Tibial nerve (tissue), 4 donors: ENCODE data around the gene CSNK1G3. TPM values are rescaled to one million over a fixed set of nuclear protein-coding genes. Genes with fewer than 3 reads are reported as not detected.

ENCODE experiments used
- DNase-seq, 2 donors: peaks; one replicate each; pipeline ENCODE4 v3.0.0-alpha.2; 2019; ENCODE audit warnings: low spot score in 2 of 2
- H3K27ac ChIP-seq, 4 donors: fragments of 200-600 bp; sonication (generic) in 3 of 4; one replicate each; pipeline ENCODE4 v1.5.1; 2017 to 2019; ENCODE audit warnings: mild to moderate bottlenecking in 1 of 4
- H3K27me3 ChIP-seq, 2 donors: fragments of 200-600 bp; sonication (generic) in 1 of 2; one replicate each; pipeline versions ENCODE4 v1.5.1 to v1.6.0; 2017 to 2019
- H3K36me3 ChIP-seq, 3 donors: fragments of 200-600 bp; sonication (generic); one replicate each; pipeline ENCODE4 v1.5.1; 2018 to 2019
- H3K4me1 ChIP-seq, 4 donors: fragments of 200-600 bp; sonication (generic) in 3 of 4; one replicate each; pipeline ENCODE4 v1.5.1; 2017 to 2019
- H3K4me3 ChIP-seq, 4 donors: fragments of 200-600 bp; sonication (generic) in 3 of 4; one replicate each; pipeline ENCODE4 v1.5.1; 2017 to 2019; ENCODE audit warnings: mild to moderate bottlenecking in 1 of 4, moderate library complexity in 1 of 4
- H3K9me3 ChIP-seq, 4 donors: fragments of 200-600 bp; sonication (generic) in 3 of 4; one replicate each; pipeline ENCODE4 v1.5.1; 2017 to 2019
- CTCF ChIP-seq, 5 experiments: fragments of 200-600 bp in 3 of 5; fragments of 450-650 bp in 2 of 5; sonication (generic) in 3 of 5; IDR thresholded peaks; one replicate each; pipeline ENCODE4 v1.5.1; 2016 to 2019; ENCODE audit warnings: antibody characterized with exemption in 5 of 5, mild to moderate bottlenecking in 3 of 5, moderate library complexity in 2 of 5
- EP300 ChIP-seq, 2 donors: sonication (generic); formaldehyde crosslinking; IDR thresholded peaks; one replicate each; pipeline ENCODE4 v1.6.1; 2017; ENCODE audit warnings: antibody characterized with exemption in 2 of 2, mild to moderate bottlenecking in 1 of 2
- POLR2A ChIP-seq, 2 donors: fragments of 450-650 bp; IDR thresholded peaks; one replicate each; pipeline ENCODE4 v1.6.1; 2017; ENCODE audit warnings: antibody characterized with exemption in 2 of 2, mild to moderate bottlenecking in 2 of 2, moderate library complexity in 2 of 2
- WGBS, 2 donors: methylation state at CpG; one replicate each; pipeline ENCODE4 v1.1.5; 2018; 5-methylcytosine and 5-hydroxymethylcytosine counted together
- total RNA-seq, 4 donors: library from RNA; depleted of rRNA; stranded (reverse); fragments of >200 nt; gene quantifications; one replicate each; pipeline ENCODE4 v1.1.0, GENCODE V29; 2016

CSNK1G3 gene
- total RNA-seq, 4 donors from 2014 or later, result 34.5 to 48.1 (median 39.5) TPM

GRCh38 chr5:123578390-123578789 is 66.4 kb downstream of the CSNK1G3 start:
- TF ChIP-seq CTCF (IDR thresholded peaks at IDR 0.05) (no peak), EP300 (IDR thresholded peaks at IDR 0.05) (no peak), POLR2A (IDR thresholded peaks at IDR 0.05) (no peak)
- DNase-seq, result no peak
- no peak overlapping the region for H3K27ac ChIP-seq

GRCh38 chr5:123579410-123579809 is 67.4 kb downstream of the CSNK1G3 start:
- Histone ChIP-seq H3K36me3 (peaks cover 0 to 44% (median 0%) of the 10 kb centered on the region in 3 donors), H3K4me3 (no peak overlapping the region), H3K27ac (peak overlapping the region in 1 of 4 donors; percentile 41), H3K4me1 (no peaks in the 10 kb centered on the region), H3K9me3 (no peaks in the 10 kb centered on the region), H3K27me3 (no peaks in the 10 kb centered on the region)
- 85 to 96% methylated on average over 3 of the region's 3 CpGs for WGBS, 2 donors
- no peak for DNase-seq
- no peak for TF ChIP-seq CTCF (IDR thresholded peaks at IDR 0.05)
- no peak for TF ChIP-seq POLR2A (IDR thresholded peaks at IDR 0.05)
- TF ChIP-seq EP300 (IDR thresholded peaks at IDR 0.05), result no peak

More at GRCh38 chr5:123578390-123578789, 66.4 kb downstream of the CSNK1G3 start:
- Histone ChIP-seq H3K4me1 (no peaks in the 10 kb centered on the region), H3K36me3 (peaks cover 0 to 45% (median 0%) of the 10 kb centered on the region in 3 donors), H3K9me3 (no peaks in the 10 kb centered on the region), H3K27me3 (no peaks in the 10 kb centered on the region), H3K4me3 (no peak overlapping the region)

- H3K36me3 ChIP-seq, result peaks cover 0 to 21% (median 0%) of the 10 kb centered on the region in 3 donors
- no peak overlapping the region for H3K27ac ChIP-seq
- H3K4me3 ChIP-seq, result no peak overlapping the region
- DNase-seq, result no peak
- no peak for TF ChIP-seq CTCF (IDR thresholded peaks at IDR 0.05)
- no peak for TF ChIP-seq POLR2A (IDR thresholded peaks at IDR 0.05)
- TF ChIP-seq EP300 (IDR thresholded peaks at IDR 0.05), result no peak
- H3K27me3 ChIP-seq, result no peaks in the 10 kb centered on the region
- no peaks in the 10 kb centered on the region for H3K4me1 ChIP-seq
- H3K9me3 ChIP-seq, result no peaks in the 10 kb centered on the region
- WGBS, 2 donors, result 54 to 64% methylated on average over 4 of the region's 4 CpGs
These were observed 70.7 kb downstream of the CSNK1G3 start for GRCh38 chr5:123582550-123583285.

GRCh38 chr5:123585871-123586270 is 73.9 kb downstream of the CSNK1G3 start:
- Histone ChIP-seq H3K36me3 (peaks cover 0 to 8% (median 0%) of the 10 kb centered on the region in 3 donors), H3K9me3 (no peaks in the 10 kb centered on the region), H3K4me3 (no peak overlapping the region), H3K4me1 (no peaks in the 10 kb centered on the region), H3K27me3 (no peaks in the 10 kb centered on the region), H3K27ac (no peak overlapping the region)
- no peak for DNase-seq
- WGBS, 2 donors, result 64 to 65% methylated on average over 2 of the region's 2 CpGs
- no peak for TF ChIP-seq POLR2A (IDR thresholded peaks at IDR 0.05)

GRCh38 chr5:123594434-123594833 is 82.5 kb downstream of the CSNK1G3 start:
- H3K27ac ChIP-seq, result no peak overlapping the region
- peaks cover 0 to 33% (median 0%) of the 10 kb centered on the region in 3 donors for H3K36me3 ChIP-seq
- no peaks in the 10 kb centered on the region for H3K9me3 ChIP-seq
- no peak overlapping the region for H3K4me3 ChIP-seq
- H3K27me3 ChIP-seq, result no peaks in the 10 kb centered on the region
- no peak for TF ChIP-seq POLR2A (IDR thresholded peaks at IDR 0.05)
- TF ChIP-seq CTCF (IDR thresholded peaks at IDR 0.05), result no peak
- TF ChIP-seq EP300 (IDR thresholded peaks at IDR 0.05), result no peak
- H3K4me1 ChIP-seq, result peaks cover 0 to 6% (median 0%) of the 10 kb centered on the region in 4 donors
- no peak for DNase-seq
